GM21529 (cell line): Measurements from ENCODE around the gene SGSH.

Experiments
- ATAC-seq: cut with Tn5 transposase; IDR thresholded peaks from one replicate; pipeline ENCODE4 v1.9.1; 2021; ENCODE audit not compliant: unreplicated experiment

SGSH gene

GRCh38 chr17:80227666-80228065, 7.5 kb upstream of the SGSH start:
- no peak for ATAC-seq

GRCh38 chr17:80227156-80227555, 7.0 kb upstream of the SGSH start:
- ATAC-seq = no peak

GRCh38 chr17:80225230-80225629, 5.1 kb upstream of the SGSH start:
- no peak for ATAC-seq

- ATAC-seq = no peak
Observed at GRCh38 chr17:80224683-80225082, 4.5 kb upstream of the SGSH start.

- no peak for ATAC-seq
Observed at GRCh38 chr17:80223838-80224497, 3.8 kb upstream of the SGSH start.

- no peak for ATAC-seq
Observed at GRCh38 chr17:80223142-80223815, 3.1 kb upstream of the SGSH start.

- no peak for ATAC-seq
Observed at GRCh38 chr17:80222376-80223141, 2.4 kb upstream of the SGSH start.

- ATAC-seq = no peak
Observed at GRCh38 chr17:80221351-80222105, 1.4 kb upstream of the SGSH start.

GRCh38 chr17:80220736-80221215, 643 bp upstream of the SGSH start:
- no peak for ATAC-seq

- ATAC-seq = peak; percentile 23
Observed at GRCh38 chr17:80219763-80220053, 425 bp downstream of the SGSH start.

- peak; percentile 71 for ATAC-seq
Observed at GRCh38 chr17:80219013-80219762, 945 bp downstream of the SGSH start.

- ATAC-seq = no peak
Observed at GRCh38 chr17:80218391-80218790, 1.7 kb downstream of the SGSH start.

GRCh38 chr17:80217703-80218362, 2.3 kb downstream of the SGSH start:
- ATAC-seq = no peak

GRCh38 chr17:80216473-80217456, 3.4 kb downstream of the SGSH start:
- no peak for ATAC-seq

- ATAC-seq = no peak
Observed at GRCh38 chr17:80214878-80215210, 5.3 kb downstream of the SGSH start.

- no peak for ATAC-seq
Observed at GRCh38 chr17:80214012-80214877, 5.9 kb downstream of the SGSH start.

GRCh38 chr17:80213643-80213975, 6.5 kb downstream of the SGSH start:
- ATAC-seq = no peak

- ATAC-seq = no peak
Observed at GRCh38 chr17:80212962-80213642, 7.0 kb downstream of the SGSH start.
